ENCODE measurements around the gene PSMB9.
A peak's percentile ranks its signal among the peaks of the same experiment; 100 is the strongest.

PSMB9 gene

DNA sequence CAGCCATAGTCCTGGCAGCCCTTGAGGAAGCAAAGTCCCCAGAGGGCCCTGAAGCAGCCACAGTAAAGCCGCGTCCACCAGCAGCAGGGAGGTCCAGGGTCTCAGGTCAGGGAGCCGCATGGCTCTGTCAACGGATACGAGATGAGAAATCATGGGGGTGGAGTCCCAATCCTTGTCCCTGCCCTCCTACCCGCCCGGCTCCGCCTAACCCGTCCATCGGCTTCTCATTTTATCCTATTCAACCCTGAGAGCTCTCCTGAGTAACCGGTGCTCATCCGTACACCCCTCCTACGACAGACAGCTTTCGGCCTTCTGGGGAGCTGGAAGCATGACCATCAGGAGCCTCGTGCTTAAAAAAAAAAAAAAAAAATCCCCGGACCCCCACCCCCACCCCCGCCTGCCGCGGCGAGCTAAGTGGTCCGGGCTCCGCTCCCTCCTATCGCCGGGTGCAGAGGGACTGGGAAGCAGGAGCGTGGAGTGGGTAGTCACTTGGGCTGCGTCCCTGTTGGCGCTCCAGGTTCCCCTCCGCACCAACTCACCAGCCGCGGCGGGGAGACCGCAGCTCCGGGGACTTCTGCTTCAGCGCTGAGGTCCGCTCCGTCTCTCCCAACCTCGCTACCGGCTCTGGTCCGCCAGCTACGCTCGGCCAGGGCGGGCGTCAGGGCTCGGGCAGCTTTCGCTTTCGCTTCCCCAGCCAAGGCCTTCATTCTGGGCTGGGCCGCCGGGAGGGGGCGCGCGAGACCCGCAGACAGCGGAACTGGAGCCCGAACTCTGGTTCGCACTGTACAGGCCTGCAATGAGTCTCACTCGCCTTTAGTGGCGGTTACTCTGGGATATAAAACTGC is 15.7 kb upstream of the PSMB9 start, which contains the start of gene TAP2:
Gene TAP2 (minus strand): TSS at position 626 of the 845 bp plus-strand sequence. CDS start 506 bp downstream, at position 120.
- peak within 1 kb of the TSS; percentile 77 for H3K4me3 ChIP-seq (ENCODE audit: low read depth, low read length)
- in situ Hi-C loops (cut with HindIII; ENCODE audit: low sequenced_read_pairs): no loop called here
- TF ChIP-seq CTCF (IDR thresholded peaks at IDR 0.05; ENCODE audit: low read depth, low read length): peak; percentile 95
- DNase-seq (ENCODE audit: low read depth, low spot score): peak; percentile 95

DNA sequence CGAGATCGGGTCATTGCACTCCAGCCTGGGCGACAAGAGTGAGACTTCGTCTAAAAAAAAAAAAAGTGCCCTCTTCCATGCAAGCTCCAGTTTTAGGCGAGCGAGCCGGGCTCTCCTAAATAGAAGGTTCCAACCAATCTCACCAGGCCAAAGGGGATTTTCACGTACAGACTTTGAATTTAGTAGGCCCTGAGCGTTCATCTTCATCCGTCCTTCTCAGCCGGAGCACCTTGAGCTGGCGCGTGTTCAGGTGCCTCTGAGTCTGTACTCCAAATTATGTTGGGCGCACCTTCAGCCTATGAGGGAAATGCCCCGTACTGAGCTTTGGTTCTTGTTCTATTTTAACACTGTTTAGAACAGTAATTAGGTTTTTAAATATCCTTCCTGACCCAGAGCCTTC is 14.6 kb upstream of the PSMB9 start:
- H3K4me3 ChIP-seq (ENCODE audit: low read depth, low read length): no peak overlapping the region
- DNase-seq (ENCODE audit: low read depth, low spot score): no peak
- in situ Hi-C loops (cut with HindIII; ENCODE audit: low sequenced_read_pairs): no loop called here
- no peak for TF ChIP-seq CTCF (IDR thresholded peaks at IDR 0.05; ENCODE audit: low read depth, low read length)

GRCh38 chr6:32840604-32841246 is 13.3 kb upstream of the PSMB9 start:
- no peak for TF ChIP-seq CTCF (IDR thresholded peaks at IDR 0.05; ENCODE audit: low read depth, low read length)
- DNase-seq (ENCODE audit: low read depth, low spot score): no peak
- in situ Hi-C loops (cut with HindIII; ENCODE audit: low sequenced_read_pairs): loop anchor here (10.0 kb wide), 1 partner anchor 134 kb away; no protein-coding TSS in a partner anchor
- H3K4me3 ChIP-seq (ENCODE audit: low read depth, low read length): no peak overlapping the region

DNA sequence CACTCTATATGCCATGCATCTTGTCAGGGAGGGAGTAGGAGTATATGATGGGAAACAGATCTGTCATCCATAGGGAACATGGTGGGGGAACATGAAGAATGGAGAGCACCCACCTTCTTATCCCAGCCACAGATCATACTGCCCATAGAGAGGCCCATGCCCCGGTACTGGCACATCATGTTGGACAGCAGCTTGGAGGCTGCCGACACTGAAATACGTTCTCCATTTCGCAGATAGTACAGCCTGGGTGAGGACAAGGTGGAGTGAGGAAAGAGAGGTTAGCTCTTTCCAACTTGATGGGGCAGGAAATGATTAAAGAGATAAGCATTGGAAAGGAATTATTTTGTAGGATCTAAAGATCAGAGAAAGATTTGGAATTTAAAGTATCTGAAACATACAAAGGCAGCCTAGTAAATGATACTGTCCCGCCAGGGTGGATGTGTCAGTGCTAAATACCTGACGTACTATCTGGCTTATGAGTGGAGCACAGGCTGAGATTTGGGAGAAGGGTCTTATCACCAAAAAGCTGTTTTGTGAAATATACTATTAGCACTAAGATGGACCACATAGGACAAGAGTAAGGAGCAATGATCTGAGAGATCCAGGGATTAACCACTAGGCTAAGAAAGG is 11.9 kb upstream of the PSMB9 start:
- no peak for DNase-seq (ENCODE audit: low read depth, low spot score)
- in situ Hi-C loops (cut with HindIII; ENCODE audit: low sequenced_read_pairs): loop anchor here (10.0 kb wide), 1 partner anchor 133 kb away; no protein-coding TSS in a partner anchor
- TF ChIP-seq CTCF (IDR thresholded peaks at IDR 0.05; ENCODE audit: low read depth, low read length): no peak
- H3K4me3 ChIP-seq (ENCODE audit: low read depth, low read length): no peak overlapping the region

GRCh38 chr6:32842690-32843089 is 11.3 kb upstream of the PSMB9 start:
- no peak for TF ChIP-seq CTCF (IDR thresholded peaks at IDR 0.05; ENCODE audit: low read depth, low read length)
- in situ Hi-C loops (cut with HindIII; ENCODE audit: low sequenced_read_pairs): loop anchor here (10.0 kb wide), 1 partner anchor 132 kb away; no protein-coding TSS in a partner anchor
- DNase-seq (ENCODE audit: low read depth, low spot score): no peak
- no peak overlapping the region for H3K4me3 ChIP-seq (ENCODE audit: low read depth, low read length)

GRCh38 chr6:32843331-32843978 is 10.5 kb upstream of the PSMB9 start:
- H3K4me3 ChIP-seq (ENCODE audit: low read depth, low read length): peak overlapping the region; percentile 83
- TF ChIP-seq CTCF (IDR thresholded peaks at IDR 0.05; ENCODE audit: low read depth, low read length): no peak
- DNase-seq (ENCODE audit: low read depth, low spot score): peak; percentile 5
- in situ Hi-C loops (cut with HindIII; ENCODE audit: low sequenced_read_pairs): loop anchor here (10.0 kb wide), 1 partner anchor 131 kb away; no protein-coding TSS in a partner anchor
